Activated CD8-positive, alpha-beta memory T cell treated with anti-CD3 and anti-CD28 coated beads, Interleukin-2, amount 50 U/mL, for 1 hour (primary cell): Measurements from ENCODE around the gene CST1.

Source experiments
- DNase-seq: peaks from one replicate; pipeline ENCODE4 v3.0.0-alpha.2; 2020; ENCODE audit errors: extremely low read depth

CST1 gene

GRCh38 chr20:23710771-23711170, 40.0 kb downstream of the CST1 start:
- no peak for DNase-seq

DNA sequence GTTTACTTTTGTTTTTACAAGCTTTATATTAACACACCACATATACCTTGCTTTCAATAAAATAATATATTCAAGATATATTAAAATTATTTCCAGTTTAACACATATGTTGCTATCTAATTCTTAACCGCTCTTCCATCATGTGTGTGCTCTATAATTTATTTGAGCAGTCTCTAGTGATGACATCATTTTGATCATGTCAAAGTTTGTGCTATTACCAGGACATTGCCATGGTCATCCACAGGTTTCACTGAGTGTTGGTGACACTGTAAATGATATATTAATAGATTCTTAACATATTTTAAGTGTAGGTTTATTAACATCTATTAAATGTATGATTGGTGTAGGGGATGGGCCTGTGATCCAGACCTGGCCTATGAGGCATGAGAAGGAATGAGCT, 44.8 kb downstream of the CST1 start:
- no peak for DNase-seq

- no peak for DNase-seq
Observed at GRCh38 chr20:23702021-23702420, 48.7 kb downstream of the CST1 start.

DNA sequence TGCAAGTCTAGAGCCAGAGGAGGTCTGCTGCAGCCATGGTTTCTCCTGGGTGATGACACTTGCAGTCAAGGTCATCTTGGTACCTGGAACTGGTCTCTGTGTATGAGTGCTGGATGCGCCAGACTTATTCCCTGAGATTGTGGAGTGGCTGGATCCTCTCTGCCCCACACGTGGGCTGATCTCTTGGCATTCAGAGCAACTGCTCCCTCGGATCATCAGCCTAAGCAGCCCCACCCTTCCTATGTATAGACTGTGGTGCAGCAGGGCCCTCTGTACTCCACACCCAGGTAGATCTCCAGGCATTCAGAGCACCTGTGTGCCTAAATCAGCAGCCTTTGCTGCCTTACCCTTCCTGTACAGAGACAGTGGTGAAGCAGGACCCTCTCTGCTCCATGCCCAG, 49.8 kb downstream of the CST1 start:
- DNase-seq = no peak

DNA sequence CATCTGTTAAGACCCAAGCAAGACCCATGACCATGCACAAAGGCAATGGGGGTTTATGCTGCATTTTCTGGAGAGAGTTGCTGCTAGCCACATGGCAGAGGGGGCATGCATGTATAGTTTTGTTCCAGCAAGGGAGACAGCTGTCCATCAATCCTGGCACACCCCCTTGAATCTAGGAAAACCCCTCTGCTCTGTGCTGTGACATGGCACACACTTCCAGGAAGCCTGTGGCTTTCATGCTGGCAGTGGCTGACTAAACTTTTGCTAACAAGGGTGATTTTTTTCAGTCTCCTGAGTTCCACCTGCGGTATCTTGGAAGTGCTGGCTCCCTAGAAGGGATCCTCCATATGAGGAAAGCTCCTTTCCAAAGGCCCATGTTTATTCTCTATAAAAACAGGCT, 52.8 kb downstream of the CST1 start:
- no peak for DNase-seq
